HG02870 (cell line): Measurements from ENCODE around the gene CASP9.
"Not testable (repeated sequence)": the region's sequence is repeated elsewhere in the genome, so short reads cannot be mapped to it uniquely, and the experiment has no call there.

ENCODE experiments used
- ATAC-seq: cut with Tn5 transposase; IDR thresholded peaks from one replicate; pipeline ENCODE4 v1.9.1; 2021; ENCODE audit warnings: mild to moderate bottlenecking, moderate library complexity; ENCODE audit not compliant: unreplicated experiment

Gene CASP9

DNA sequence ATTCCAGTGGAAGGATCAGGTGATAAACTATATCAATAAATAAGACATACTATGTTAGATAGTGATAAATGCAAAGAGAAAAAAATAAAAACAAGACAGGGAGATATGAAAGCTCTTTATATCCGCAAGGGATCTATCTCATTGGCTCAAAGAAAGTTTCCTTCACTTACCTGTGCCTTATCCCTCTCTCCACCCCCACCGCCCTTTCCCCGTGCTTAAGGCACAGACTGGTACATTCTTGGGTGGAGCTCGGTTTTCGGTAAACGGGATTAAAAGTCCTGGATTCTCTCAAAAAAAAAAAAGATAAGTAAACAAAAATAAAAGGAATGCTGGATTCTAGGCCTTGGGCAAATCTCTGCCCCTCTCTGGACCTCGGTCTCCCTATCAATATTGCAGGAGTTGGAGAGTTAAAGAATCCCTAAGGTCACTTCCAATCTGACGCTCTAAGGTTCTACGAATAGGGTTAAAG, 2.0 kb upstream of the CASP9 start:
- no peak for ATAC-seq

DNA sequence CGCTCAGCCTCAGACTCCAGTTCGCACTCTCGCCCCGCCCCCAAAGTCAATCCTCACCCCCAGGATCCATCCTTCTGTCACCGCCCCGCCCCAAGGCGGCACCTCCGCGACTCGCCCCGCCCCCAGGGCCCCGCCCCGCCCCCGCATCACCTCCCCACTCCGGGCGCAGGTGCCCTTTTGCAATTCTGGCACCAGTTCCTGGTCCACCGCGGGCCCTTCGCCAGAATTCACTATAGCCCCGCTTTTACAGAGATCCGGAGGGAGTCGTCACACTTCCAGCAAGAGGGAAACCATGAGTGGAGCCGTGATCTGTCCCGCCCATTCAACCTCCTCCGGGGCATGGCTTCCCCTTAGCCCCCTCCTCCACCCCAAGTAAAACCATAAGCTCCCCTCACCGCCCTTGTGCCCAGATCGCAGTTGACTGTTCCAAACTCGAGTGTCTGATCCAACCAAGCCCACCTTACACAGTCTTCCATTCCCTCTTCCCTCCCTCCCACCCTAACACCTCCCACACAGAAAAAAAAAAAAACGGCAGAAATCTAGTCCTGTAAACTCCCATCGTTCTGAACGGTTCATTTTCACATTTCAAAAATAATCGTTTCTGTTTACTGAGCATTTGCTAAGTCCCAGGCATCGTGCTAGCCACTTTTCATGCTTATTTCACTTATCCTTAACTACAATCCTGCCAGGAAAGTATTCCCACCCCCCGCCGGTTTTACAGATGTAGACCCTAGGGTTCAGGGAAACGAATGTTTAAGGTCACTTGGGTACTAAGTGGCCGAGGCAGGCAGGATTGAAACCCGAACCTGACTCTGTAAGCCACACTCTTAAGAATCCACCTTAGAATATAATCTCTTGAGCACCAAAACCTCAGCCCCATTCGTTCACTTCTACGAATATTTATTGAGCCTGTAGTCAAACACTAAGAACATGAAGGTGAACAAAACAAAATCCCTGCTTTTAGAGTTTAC, 1.3 kb upstream of the CASP9 start:
- no peak for ATAC-seq

DNA sequence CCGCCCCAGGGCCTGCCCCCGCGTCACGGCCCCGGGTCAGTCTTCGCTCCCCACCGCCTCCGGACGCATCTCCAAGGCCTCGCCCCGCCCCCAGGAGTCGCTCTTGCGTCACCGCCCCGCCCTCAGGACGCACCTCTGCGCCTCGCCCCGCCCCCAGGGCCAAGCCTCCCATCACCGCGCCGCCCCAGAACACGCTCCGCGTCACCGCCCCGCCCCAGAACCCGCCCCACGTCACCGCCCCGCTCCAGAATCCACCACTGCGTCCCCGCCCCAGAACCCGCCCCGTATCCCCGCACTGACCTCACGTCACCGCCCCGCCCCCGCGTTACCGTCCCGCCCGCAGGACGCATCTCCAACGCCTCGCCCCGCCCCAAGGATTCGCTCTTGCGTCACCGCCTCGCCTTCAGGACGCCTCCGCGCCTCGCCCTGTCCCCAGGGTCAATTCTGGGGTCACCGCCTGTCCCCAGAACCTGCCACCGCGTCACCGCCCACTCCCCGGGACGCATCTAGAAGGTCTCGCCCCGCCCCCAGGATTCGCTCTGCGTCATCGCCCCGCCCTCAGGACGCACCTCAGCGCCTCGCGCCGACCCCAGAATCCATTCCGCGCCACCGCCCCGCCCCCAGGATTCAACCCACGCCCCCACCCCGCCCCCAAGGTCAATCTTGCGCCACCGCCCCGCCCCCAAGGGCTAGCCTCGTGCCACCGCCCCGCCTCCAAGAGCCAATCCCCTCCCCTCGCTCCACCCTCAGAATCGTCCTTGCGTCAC, 451 bp upstream of the CASP9 start:
- peak; percentile 38 for ATAC-seq

DNA sequence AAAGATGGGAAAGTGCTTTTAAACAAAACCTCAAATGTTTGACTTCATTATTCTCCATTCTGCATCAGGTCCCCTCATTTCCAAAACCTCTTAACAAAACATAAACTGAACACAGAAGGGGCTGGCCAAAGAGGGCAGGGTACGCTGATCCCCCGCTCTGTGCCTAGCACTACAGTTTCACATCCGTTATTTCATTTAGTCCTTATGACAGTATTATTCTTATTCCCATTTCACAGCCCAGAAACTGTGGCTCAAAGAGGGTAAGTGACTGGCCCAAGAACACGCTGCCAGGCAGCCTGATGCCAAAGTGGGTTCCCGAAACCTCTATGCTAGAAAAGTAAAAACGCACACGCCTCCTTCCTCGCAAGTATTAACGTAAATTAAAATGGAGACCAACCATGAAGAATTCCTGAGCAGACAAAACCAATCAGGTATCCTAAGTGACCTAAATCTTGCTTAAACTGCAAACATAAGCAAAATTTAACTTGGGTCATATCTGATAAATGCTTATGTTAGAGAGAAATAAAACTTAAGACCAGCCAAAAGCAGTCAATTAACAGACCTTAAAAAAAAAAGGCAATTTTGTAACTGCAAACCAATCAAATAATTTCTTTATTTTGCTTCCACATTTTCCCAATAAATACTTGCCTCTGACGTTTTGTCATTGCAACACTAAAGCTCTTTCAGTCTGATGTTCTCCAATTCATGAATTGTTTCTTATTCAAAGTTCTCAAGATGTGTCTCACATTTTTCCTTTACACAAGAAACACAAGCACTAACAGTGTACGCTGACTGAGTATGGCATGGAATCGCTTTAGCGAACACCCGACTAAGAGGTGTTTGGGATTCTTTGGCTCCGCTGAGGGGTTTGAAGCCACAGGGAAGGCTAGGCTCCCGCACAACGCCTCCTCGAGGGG, 653 bp downstream of the CASP9 start:
- ATAC-seq: no peak

DNA sequence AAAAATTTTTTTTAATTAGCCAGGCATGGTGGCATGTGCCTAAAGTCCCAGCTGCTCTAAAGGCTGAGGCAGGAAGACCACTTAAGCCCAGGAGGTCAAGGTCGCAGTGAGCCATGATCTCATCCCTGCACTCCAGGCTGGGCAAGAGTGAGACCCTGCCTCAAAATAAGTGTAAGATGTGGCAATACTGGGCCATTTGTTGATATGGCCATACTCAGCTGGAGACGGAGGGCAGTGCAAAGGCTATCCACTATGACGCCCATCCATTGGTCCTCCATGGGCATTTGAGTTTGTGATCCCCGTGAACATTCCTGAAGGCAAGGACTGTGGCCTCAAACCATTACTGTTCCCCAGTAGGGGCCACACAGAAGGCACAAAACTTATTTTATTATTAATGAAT, 1.5 kb downstream of the CASP9 start:
- no peak for ATAC-seq

DNA sequence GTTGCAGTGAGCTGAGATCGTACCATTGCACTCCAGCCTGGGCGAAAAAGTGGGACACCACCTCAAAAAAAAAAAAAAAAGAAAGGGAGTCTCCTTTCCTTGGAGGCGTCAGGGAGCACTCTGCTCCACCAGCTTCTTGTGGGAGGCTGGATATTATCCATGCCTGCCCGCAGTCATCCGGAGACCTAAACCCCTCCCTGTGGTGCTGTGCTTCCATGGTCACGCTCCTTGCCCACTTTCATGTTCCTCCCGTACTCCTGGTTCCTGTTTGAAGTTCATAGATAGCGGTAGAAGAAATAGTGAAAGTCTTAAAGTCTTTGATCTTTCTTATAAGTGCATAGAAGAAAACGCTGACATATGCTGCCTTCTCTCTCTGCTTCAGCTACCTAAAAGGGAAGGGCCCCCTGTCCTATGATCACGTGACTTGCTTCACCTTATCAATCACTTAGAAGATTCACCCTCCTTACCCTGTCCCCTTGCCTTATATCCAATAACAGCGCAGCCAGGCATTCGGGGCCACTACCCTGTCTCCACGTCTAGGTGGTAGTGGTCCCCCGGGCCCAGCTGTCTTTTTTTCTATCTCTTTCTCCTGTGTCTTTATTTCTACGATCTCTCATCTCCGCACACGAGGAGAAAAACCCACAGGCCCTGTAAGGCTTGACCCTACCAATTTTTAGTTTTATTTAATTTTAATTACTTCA, 2.7 kb downstream of the CASP9 start:
- ATAC-seq: not testable (repeated sequence)

DNA sequence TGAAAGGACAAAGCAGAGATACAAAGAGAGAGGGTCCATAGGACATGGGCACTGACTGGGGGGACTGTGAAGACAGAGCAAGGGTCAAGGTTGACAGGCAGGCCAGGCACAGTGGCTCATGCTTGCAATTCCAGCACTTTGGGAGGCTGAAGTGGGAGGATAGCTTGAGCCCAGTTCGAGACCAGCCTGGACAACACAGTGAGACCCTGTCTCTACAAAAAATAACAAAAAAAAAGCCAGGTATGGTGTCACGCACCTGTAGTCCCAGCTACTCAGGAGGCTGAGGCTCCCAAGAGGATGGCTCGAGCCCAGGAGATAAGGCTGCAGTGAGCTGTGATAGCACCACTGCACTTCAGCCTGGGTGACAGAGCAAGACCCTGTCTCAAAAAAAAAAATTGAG, 4.4 kb downstream of the CASP9 start:
- ATAC-seq: no peak

DNA sequence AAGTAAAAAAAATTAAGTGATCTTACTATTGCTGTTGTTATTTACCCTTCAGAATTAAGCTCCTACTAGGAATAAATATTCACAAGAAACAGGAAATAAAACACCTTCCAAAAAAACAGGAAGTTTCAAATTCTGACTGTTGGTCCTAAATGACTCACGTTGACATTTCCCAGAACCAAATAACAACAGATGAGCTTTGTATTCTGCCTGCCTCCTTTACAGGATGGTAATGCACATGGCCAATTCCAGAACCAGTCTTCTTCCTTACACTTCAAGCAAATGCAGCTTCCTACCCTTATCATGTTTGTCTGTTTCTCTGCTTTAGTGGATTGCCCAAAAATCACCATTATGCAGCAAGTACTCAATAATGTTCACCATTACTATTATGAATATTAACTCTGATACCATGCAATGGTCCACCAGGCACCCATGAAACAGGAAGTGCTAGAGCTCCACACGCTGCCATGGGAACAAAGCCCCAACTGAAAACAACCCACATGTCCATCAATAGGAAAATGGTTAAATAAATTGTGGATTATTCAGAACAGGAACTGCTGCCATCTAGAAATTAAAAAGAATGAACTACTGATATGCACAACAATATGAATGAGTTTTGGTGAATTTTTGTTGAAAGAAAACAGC, 8.9 kb downstream of the CASP9 start:
- no peak for ATAC-seq

DNA sequence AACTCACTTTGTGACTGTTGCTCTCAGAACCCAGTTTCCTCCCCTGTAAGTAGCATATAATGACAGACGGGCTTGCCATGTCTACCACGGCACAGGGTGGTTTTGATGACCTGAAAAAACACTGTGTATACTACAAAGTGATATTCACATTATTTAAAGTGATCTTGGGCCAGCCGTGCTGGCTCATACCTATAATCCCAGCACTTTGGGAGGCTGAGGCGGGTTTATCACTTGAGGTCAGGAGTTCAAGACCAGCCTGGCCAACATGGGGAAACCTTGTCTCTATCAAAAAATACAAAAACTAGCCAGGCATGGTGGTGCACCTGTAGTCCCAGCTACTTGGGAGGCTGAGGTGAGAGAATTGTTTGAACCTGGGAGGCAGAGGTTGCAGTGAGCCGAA, 9.5 kb downstream of the CASP9 start:
- ATAC-seq: not testable (repeated sequence)

DNA sequence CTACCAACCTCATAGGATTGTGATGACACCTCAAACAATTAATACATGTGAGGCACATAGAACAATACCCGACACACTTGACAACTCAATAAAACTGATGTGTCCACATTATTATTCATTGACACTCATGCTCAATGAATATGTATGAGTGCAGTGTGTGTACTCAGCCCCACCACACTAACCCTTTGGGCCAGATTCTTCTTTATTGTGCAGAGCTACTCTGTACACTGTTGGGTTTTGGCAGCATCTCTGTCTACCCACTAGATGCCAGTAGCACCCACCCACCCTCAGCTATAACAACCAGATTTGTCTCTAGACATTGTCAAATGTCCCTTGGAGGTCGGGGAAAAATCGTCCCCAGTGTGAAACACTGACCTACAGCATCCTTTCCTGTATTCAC, 10.1 kb downstream of the CASP9 start:
- ATAC-seq: no peak

DNA sequence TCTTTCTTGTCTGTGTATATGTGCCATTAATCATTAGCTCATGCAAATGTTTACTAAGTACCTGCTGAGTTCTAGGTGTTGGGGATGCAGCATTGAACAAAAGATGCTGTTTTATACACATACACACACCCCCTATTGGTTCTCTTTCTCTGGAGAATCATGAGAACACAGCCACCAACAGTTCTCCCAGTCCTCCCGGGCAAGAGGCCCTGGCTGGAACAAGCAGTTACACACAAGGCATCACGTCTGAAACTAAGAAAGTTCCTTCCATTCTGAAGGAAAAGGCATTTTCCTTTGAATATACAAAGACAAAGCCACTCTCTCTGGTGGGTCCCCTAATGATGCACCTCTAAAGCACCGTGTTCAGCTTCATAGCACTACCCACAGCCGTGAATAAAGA, 10.8 kb downstream of the CASP9 start:
- ATAC-seq: no peak

DNA sequence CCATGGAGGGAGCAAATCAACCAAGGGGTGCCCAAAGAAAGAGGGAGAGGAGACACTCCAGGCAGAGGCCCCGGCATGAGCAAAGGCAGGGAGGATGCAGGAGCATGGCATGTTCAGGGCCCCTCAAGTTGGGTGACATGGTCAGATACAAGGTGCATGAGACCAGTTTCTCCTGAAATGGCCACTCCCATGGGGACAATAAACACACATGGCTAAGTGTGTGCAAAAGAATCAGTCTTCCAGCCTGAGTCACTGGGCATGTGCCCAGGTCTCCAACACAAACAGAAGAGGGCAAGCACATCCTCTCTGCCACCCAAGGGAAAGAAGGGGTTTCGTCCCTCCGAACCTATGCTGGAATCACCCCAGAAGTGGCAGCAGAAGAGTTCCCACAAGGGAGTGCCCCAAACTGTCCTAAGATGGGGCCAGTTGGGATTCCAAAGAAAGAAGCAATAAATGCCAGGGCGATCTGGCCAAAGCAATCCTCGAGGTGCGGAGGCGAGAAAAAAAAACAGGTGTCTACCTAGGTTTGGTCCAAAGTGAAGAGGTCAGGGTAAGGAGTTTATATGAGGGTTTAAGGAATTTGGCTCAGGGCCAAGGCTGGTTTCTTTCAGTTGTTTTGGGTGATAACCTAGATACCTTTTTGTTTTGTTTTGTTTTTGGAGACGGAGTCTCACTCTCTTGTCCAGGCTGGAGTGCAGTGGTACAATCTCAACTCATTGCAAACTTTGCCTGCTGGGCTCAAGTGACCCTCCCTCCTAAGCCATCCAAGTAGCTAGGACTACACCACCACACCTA, 13.2 kb downstream of the CASP9 start:
- no peak for ATAC-seq

DNA sequence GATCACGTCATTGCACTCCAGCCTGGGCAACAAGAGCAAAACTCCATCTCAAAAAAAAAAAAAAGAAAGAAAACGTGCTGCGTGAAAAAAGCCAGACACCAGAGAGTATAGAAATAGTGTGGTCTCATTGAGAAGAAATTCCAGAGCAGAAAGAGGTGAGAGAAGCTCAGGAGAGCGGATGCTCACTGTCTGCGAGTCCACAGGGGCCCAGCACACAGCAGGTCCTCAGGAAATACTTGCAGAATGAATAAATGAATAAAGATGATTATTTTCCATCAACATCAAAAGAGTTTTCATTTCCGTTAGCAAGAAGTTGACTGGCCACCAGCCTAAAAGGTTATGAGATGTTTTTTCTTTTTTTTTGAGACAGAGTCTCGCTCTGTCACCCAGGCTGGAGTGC, 14.4 kb downstream of the CASP9 start:
- ATAC-seq: no peak

DNA sequence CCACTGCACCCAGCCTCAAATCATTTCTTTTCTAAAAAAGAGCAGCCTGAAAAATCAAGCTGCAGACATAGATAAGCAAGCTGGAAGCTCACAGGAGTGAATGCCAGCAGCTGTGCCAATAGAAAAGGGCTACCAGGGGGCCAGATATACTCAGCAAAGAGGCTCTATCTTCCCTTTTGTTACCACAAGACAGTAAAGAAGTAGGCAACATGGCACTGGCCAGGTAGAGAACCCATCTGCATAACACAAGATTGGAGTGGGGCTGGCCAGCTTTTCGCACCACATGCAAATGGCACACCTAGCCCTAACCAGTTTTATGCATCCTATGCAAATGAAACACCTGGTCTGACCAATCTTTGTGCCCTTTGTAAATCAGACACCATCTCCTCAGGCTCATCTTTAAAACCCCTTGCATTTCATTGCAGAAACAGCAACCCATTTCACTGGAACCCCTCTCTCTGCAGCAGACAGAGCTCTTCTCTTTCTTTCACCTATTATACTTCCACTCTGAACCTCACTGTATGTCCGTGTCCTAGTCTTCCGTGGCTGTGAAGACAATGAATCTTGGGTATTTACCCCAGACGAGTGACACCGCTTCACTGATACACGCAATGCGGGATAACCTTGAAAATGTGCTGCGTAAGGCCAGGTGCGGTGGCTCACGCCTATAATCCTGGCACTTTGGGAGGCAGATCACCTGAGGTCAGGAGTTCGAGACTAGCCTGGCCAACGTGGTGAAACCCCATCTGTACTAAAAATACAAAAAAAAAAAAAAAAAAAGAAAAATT, 15.1 kb downstream of the CASP9 start:
- ATAC-seq: no peak

DNA sequence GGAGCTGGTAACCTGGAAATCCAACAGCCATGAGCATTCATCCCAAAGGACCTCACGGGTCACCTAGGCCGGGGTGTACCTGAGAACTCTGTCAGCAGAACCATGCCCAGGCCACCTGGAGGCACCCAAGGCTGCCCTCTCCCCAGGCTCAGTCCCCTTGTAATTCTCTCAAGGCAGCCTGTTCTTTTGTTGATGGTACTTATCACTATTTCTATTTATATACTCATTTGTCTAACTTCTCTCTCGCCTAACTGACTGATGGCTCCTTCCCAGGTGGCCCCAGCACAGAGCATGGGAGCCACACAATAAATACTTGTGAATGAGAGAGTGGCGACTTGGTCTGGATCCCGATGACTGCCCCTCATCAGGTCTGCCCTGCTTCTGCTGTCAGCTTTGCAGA, 16.7 kb downstream of the CASP9 start:
- no peak for ATAC-seq

DNA sequence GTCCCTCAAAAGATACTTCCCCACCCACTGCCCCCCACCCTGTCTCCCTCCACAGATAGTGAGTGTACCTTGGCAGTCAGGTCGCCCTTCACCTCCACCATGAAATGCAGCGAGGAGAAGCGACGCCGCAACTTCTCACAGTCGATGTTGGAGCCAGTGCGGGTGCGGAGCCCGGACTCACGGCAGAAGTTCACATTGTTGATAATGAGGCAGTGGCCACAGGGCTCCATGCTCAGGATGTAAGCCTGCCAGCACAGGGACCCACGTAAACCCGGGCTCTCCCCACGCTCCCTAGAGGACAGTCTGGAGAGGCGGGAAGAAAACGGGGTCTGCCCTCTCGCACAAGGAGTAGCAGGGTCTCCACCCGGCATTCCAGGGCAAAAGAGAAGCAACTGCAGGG, 17.2 kb downstream of the CASP9 start:
- ATAC-seq: no peak

DNA sequence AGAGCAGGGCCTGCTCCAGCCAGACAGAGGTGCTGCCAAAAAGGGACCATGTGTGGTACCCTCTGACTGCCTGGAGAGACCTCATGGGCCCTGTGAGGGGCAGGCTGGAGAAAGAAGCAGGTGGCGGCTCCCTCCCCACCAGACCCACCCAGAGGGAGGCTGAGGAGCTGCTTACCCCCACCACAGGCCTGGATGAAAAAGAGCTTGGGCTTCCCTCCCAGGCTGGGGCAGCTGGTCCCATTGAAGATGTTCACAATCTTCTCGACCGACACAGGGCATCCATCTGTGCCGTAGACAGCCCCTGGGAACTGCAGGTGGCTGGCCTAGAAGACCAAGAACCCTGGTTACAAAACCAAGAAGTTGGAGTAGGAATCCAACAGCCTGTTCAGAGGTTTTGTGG, 19.6 kb downstream of the CASP9 start:
- no peak for ATAC-seq
